Measurements from ENCODE around the gene NQO1. TPM values are rescaled to one million over a fixed set of nuclear protein-coding genes. Genes with fewer than 3 reads are reported as not detected.
A peak's percentile ranks its signal among the peaks of the same experiment; 100 is the strongest.
"Not testable (repeated sequence)": the region's sequence is repeated elsewhere in the genome, so short reads cannot be mapped to it uniquely, and the experiment has no call there.

NQO1 gene
- total RNA-seq, 1 experiment from 2014 or later, result 519 TPM

GRCh38 chr16:69761983-69762813 is 35.8 kb upstream of the NQO1 start, which contains the start of gene WWP2 (continued):
- TF ChIP-seq POLR2AphosphoS5 (IDR thresholded peaks at IDR 0.05; ENCODE audit: low read depth, low read length) (peak; percentile 84), TCF7L2 (IDR thresholded peaks at IDR 0.05; ENCODE audit: borderline replicate concordance, extremely low read depth, insufficient read depth, insufficient read length) (no peak), ELF1 (IDR thresholded peaks at IDR 0.05; ENCODE audit: borderline replicate concordance, low read depth) (peak; percentile 94), EGR1 (IDR thresholded peaks at IDR 0.05; ENCODE audit: low read depth) (peak; percentile 41; the same call in 1 of the 2 replicates)

- H3K27ac ChIP-seq (ENCODE audit: low read depth, low read length); BruUV-seq (replicated peaks); H4K20me1 ChIP-seq (ENCODE audit: insufficient read depth); H3K27me3 ChIP-seq (ENCODE audit: insufficient read depth, low read length); ATAC-seq; H3K9me3 ChIP-seq (ENCODE audit: control insufficient read depth in 1 of 2, insufficient read depth in 1 of 2, low read depth in 1 of 2, low read length in 2 of 2); POLR2A ChIA-PET; intact Hi-C loops (cut with micrococcal nuclease); H3K4me3 ChIP-seq (replicated peaks in 1 of 2; ENCODE audit: low read depth in 1 of 2, low read length in 2 of 2); H3K9ac ChIP-seq (ENCODE audit: low read length); RAD21 ChIA-PET (ENCODE audit: low non-redundant PET in 1 of 2, low total read pairs in 2 of 2, uncharacterized antibody in 2 of 2, unreplicated experiment in 2 of 2); H2AFZ ChIP-seq (ENCODE audit: low read depth, low read length, poor library complexity, severe bottlenecking); H3K4me2 ChIP-seq (ENCODE audit: low read length); DNase-seq (ENCODE audit: low read depth, low spot score); CTCF ChIA-PET; H3K9me2 ChIP-seq (ENCODE audit: insufficient read depth): not testable (repeated sequence)
- peaks cover 24% of the 10 kb centered on the region for H3K79me2 ChIP-seq (ENCODE audit: insufficient read depth, low read length)
- H3K4me1 ChIP-seq (ENCODE audit: control insufficient read depth in 1 of 2, insufficient read depth in 2 of 2, low read length in 2 of 2), result peaks cover 11 to 23% of the 10 kb centered on the region in 2 experiments
- peaks cover 0 to 11% of the 10 kb centered on the region in 2 experiments; a peak in 2 of 4 replicates for H3K36me3 ChIP-seq (ENCODE audit: control insufficient read depth in 1 of 2, insufficient read depth in 2 of 2, low read length in 2 of 2)
Observed at GRCh38 chr16:69757375-69757774, 31.0 kb upstream of the NQO1 start.

GRCh38 chr16:69756705-69757104 is 30.3 kb upstream of the NQO1 start:
- intact Hi-C loops (cut with micrococcal nuclease), result no loop called here
- peaks cover 30% of the 10 kb centered on the region for H3K79me2 ChIP-seq (ENCODE audit: insufficient read depth, low read length)
- POLR2A ChIA-PET, result no interaction called here

More at GRCh38 chr16:69756705-69757104, 30.3 kb upstream of the NQO1 start:
- Histone ChIP-seq H2AFZ (ENCODE audit: low read depth, low read length, poor library complexity, severe bottlenecking) (no peak overlapping the region), H3K27ac (ENCODE audit: low read depth, low read length) (no peak overlapping the region), H3K9me2 (ENCODE audit: insufficient read depth) (no peaks in the 10 kb centered on the region), H3K27me3 (ENCODE audit: insufficient read depth, low read length) (no peaks in the 10 kb centered on the region), H3K4me1 (ENCODE audit: control insufficient read depth in 1 of 2, insufficient read depth in 2 of 2, low read length in 2 of 2) (peaks cover 10 to 19% of the 10 kb centered on the region in 2 experiments), H3K4me2 (ENCODE audit: low read length) (no peak overlapping the region), H3K9ac (ENCODE audit: low read length) (no peak overlapping the region), H4K20me1 (ENCODE audit: insufficient read depth) (no peaks in the 10 kb centered on the region), H3K4me3 (replicated peaks in 1 of 2; ENCODE audit: low read depth in 1 of 2, low read length in 2 of 2) (no peak overlapping the region), H3K9me3 (ENCODE audit: control insufficient read depth in 1 of 2, insufficient read depth in 1 of 2, low read depth in 1 of 2, low read length in 2 of 2) (no peaks in the 10 kb centered on the region), H3K36me3 (ENCODE audit: control insufficient read depth in 1 of 2, insufficient read depth in 2 of 2, low read length in 2 of 2) (peaks cover 6 to 13% of the 10 kb centered on the region in 2 experiments; a peak in 3 of 4 replicates)
- no TSS peak for BruUV-seq (replicated peaks)
- no peak for ATAC-seq
- no peak for TF ChIP-seq SP1 (IDR thresholded peaks at IDR 0.05; ENCODE audit: low read depth)
- no peak for TF ChIP-seq ZBTB33 (IDR thresholded peaks at IDR 0.05; ENCODE audit: extremely low read depth, insufficient replicate concordance, low read length)
- TF ChIP-seq CTCF (IDR thresholded peaks at IDR 0.05 in 2 of 3, conservative IDR thresholded peaks at IDR 0.05 in 1 of 3; ENCODE audit: borderline replicate concordance in 1 of 3, insufficient read depth in 1 of 3, low read depth in 2 of 3, low read length in 2 of 3), result no peak
- DNase-seq (ENCODE audit: low read depth, low spot score), result no peak
- CTCF ChIA-PET, result no interaction called here
- RAD21 ChIA-PET (ENCODE audit: low non-redundant PET in 1 of 2, low total read pairs in 2 of 2, uncharacterized antibody in 2 of 2, unreplicated experiment in 2 of 2), result no interaction called here
